Bone marrow (tissue), 2 donors: ENCODE data around the gene ISL2.

Experiments used
- DNase-seq, 2 donors: peaks; one replicate each; lab custom pipeline; 2025; lab: John Stamatoyannopoulos, UW

The ISL2 gene

GRCh38 chr15:76327191-76328105 lies 9.1 kb upstream of the ISL2 start:
- DNase-seq: no peak

- DNase-seq: no peak
These were observed 8.4 kb upstream of the ISL2 start for GRCh38 chr15:76328106-76328696.

- no peak for DNase-seq
These were observed 7.6 kb upstream of the ISL2 start for GRCh38 chr15:76328958-76329357.

- no peak for DNase-seq
These were observed 6.4 kb upstream of the ISL2 start for GRCh38 chr15:76330080-76330680.

GRCh38 chr15:76332796-76333195 lies 3.8 kb upstream of the ISL2 start:
- no peak for DNase-seq

GRCh38 chr15:76333309-76333708 lies 3.3 kb upstream of the ISL2 start:
- no peak for DNase-seq

- no peak for DNase-seq
These were observed 2.7 kb upstream of the ISL2 start for GRCh38 chr15:76333720-76334437.

GRCh38 chr15:76334438-76335306 lies 1.9 kb upstream of the ISL2 start:
- DNase-seq: no peak

GRCh38 chr15:76335307-76336253 lies 993 bp upstream of the ISL2 start:
- DNase-seq: no peak

- no peak for DNase-seq
These were observed 604 bp downstream of the ISL2 start for GRCh38 chr15:76337059-76337695.

GRCh38 chr15:76337696-76338485 lies 1.3 kb downstream of the ISL2 start:
- DNase-seq: no peak

- no peak for DNase-seq
These were observed 2.1 kb downstream of the ISL2 start for GRCh38 chr15:76338486-76339304.

- DNase-seq: no peak
These were observed 3.0 kb downstream of the ISL2 start for GRCh38 chr15:76339305-76340197.

GRCh38 chr15:76340198-76340802 lies 3.7 kb downstream of the ISL2 start:
- DNase-seq: no peak

- no peak for DNase-seq
These were observed 4.3 kb downstream of the ISL2 start for GRCh38 chr15:76340803-76341365.

GRCh38 chr15:76341366-76342057 lies 4.9 kb downstream of the ISL2 start:
- DNase-seq: no peak
